Uterus (tissue), 4 donors: Measurements from ENCODE around the gene RESP18. TPM values are rescaled to one million over a fixed set of nuclear protein-coding genes. Genes with fewer than 3 reads are reported as not detected.
A peak's percentile ranks its signal among the peaks of the same experiment; 100 is the strongest.

ENCODE experiments used
- DNase-seq, 2 donors: peaks; one replicate each; pipeline ENCODE4 v3.0.0-alpha.2; 2019 to 2020
- H3K27ac ChIP-seq, 2 donors: fragments of 200-600 bp; sonication (generic); 1 replicate in 1 of 2; 2 replicates in 1 of 2; pipeline ENCODE4 v1.5.1; 2016 to 2018
- H3K27me3 ChIP-seq, 2 donors: fragments of 200-600 bp; sonication (generic); one replicate each; pipeline ENCODE4 v1.5.1; 2018 to 2019; ENCODE audit warnings: control low read depth in 1 of 2
- H3K36me3 ChIP-seq, 2 donors: fragments of 200-600 bp; sonication (generic); one replicate each; pipeline ENCODE4 v1.5.1; 2019; ENCODE audit warnings: control low read depth in 1 of 2
- H3K4me1 ChIP-seq, 2 donors: fragments of 200-600 bp; sonication (generic); one replicate each; pipeline ENCODE4 v1.5.1; 2018 to 2019; ENCODE audit warnings: control low read depth in 1 of 2
- H3K4me3 ChIP-seq, 2 donors: fragments of 200-600 bp; sonication (generic); 1 replicate in 1 of 2; 2 replicates in 1 of 2; pipeline ENCODE4 v1.5.1; 2018 to 2019; ENCODE audit warnings: mild to moderate bottlenecking in 1 of 2
- H3K9me3 ChIP-seq, 2 donors: fragments of 200-600 bp; sonication (generic); one replicate each; pipeline ENCODE4 v1.5.1; 2019; ENCODE audit warnings: control low read depth in 1 of 2
- CTCF ChIP-seq, 4 experiments: fragments of 200-600 bp in 2 of 4; fragments of 450-650 bp in 2 of 4; sonication (generic) in 2 of 4; IDR thresholded peaks; one replicate each; pipeline ENCODE4 v1.5.1; 2016 to 2019; ENCODE audit warnings: antibody characterized with exemption in 4 of 4, mild to moderate bottlenecking in 2 of 4, moderate library complexity in 1 of 4
- POLR2A ChIP-seq, 2 donors: fragments of 450-650 bp; IDR thresholded peaks; one replicate each; pipeline ENCODE4 v1.6.1; 2016; ENCODE audit warnings: antibody characterized with exemption in 2 of 2, mild to moderate bottlenecking in 1 of 2, moderate library complexity in 1 of 2
- intact Hi-C: fragments of 100-400 bp; cut with DNase I; formaldehyde crosslinking; loops from one replicate; pipeline ENCODE4 v1.15.1; 2023; ENCODE audit warnings: low total_unique reads
- total RNA-seq, 4 donors: library from RNA; depleted of rRNA in 3 of 4; stranded (reverse); fragments of >200 nt in 3 of 4; gene quantifications; one replicate each; pipeline versions ENCODE4 v1.1.0 to v1.2.4, GENCODE V29; 2014 to 2023
- donor health status: DM: yes; HTN: yes; CAD: no.

Gene RESP18
- total RNA-seq, 4 donors from 2014 or later: not detected

GRCh38 chr2:219281588-219281987, 51.0 kb downstream of the RESP18 start:
- Histone ChIP-seq H3K9me3 (no peaks in the 10 kb centered on the region), H3K27me3 (no peaks in the 10 kb centered on the region), H3K4me1 (peaks cover 8 to 10% of the 10 kb centered on the region in 2 donors), H3K36me3 (no peaks in the 10 kb centered on the region), H3K27ac (peak overlapping the region; percentile 26 to 40), H3K4me3 (no peak overlapping the region)
- TF ChIP-seq CTCF (IDR thresholded peaks at IDR 0.05): no peak
- TF ChIP-seq POLR2A (IDR thresholded peaks at IDR 0.05): no peak
- no peak for DNase-seq
- intact Hi-C loops: no loop called here

GRCh38 chr2:219280651-219281050, 51.9 kb downstream of the RESP18 start:
- Histone ChIP-seq H3K27ac (peak overlapping the region; percentile 99), H3K4me3 (no peak overlapping the region), H3K27me3 (no peaks in the 10 kb centered on the region), H3K9me3 (no peaks in the 10 kb centered on the region), H3K36me3 (no peaks in the 10 kb centered on the region), H3K4me1 (peaks cover 8 to 10% of the 10 kb centered on the region in 2 donors)
- TF ChIP-seq POLR2A (IDR thresholded peaks at IDR 0.05) (no peak), CTCF (IDR thresholded peaks at IDR 0.05) (no peak)
- DNase-seq: no peak
- intact Hi-C loops: no loop called here

GRCh38 chr2:219279916-219280516, 52.5 kb downstream of the RESP18 start:
- H3K4me1 ChIP-seq: peaks cover 8 to 10% of the 10 kb centered on the region in 2 donors
- H3K36me3 ChIP-seq: no peaks in the 10 kb centered on the region
- H3K27ac ChIP-seq: peak overlapping the region; percentile 99
- no peak for TF ChIP-seq POLR2A (IDR thresholded peaks at IDR 0.05)
- TF ChIP-seq CTCF (IDR thresholded peaks at IDR 0.05): no peak
- no peaks in the 10 kb centered on the region for H3K9me3 ChIP-seq
- H3K27me3 ChIP-seq: no peaks in the 10 kb centered on the region
- H3K4me3 ChIP-seq: peak overlapping the region; percentile 58 to 77
- DNase-seq: no peak
- intact Hi-C loops: no loop called here

- no peaks in the 10 kb centered on the region for H3K36me3 ChIP-seq
- DNase-seq: peak; percentile 99
- H3K27me3 ChIP-seq: no peaks in the 10 kb centered on the region
- intact Hi-C loops: no loop called here
- TF ChIP-seq CTCF (IDR thresholded peaks at IDR 0.05) (peak in 2 of 4 experiments; percentile 4 to 33), POLR2A (IDR thresholded peaks at IDR 0.05) (peak; percentile 89 to 95)
- peaks cover 8 to 10% of the 10 kb centered on the region in 2 donors for H3K4me1 ChIP-seq
- no peaks in the 10 kb centered on the region for H3K9me3 ChIP-seq
- H3K4me3 ChIP-seq: peak within 1 kb of the TSS; percentile 58 to 77
- H3K27ac ChIP-seq: peak within 1 kb of the TSS; percentile 99
Observed at GRCh38 chr2:219279151-219279915, 53.2 kb downstream of the RESP18 start, which contains the start of gene DNAJB2. Gene DNAJB2, plus strand, starts transcription at chr2:219279366. Its CDS starts 468 bp downstream, at chr2:219279834.

GRCh38 chr2:219278655-219279150, 53.8 kb downstream of the RESP18 start:
- intact Hi-C loops: no loop called here
- peak overlapping the region; percentile 99 for H3K27ac ChIP-seq
- H3K36me3 ChIP-seq: no peaks in the 10 kb centered on the region
- H3K27me3 ChIP-seq: no peaks in the 10 kb centered on the region
- H3K9me3 ChIP-seq: no peaks in the 10 kb centered on the region
- TF ChIP-seq CTCF (IDR thresholded peaks at IDR 0.05): peak in 2 of 4 experiments; percentile 18 to 34
- no peak for TF ChIP-seq POLR2A (IDR thresholded peaks at IDR 0.05)
- DNase-seq: no peak
- peaks cover 8 to 10% of the 10 kb centered on the region in 2 donors for H3K4me1 ChIP-seq
- peak overlapping the region; percentile 58 to 77 for H3K4me3 ChIP-seq
